Fibroblast of pulmonary artery (primary cell): ENCODE data around the gene DYNC1LI2.
A peak's percentile ranks its signal among the peaks of the same experiment; 100 is the strongest.
"Not testable (repeated sequence)": the region's sequence is repeated elsewhere in the genome, so short reads cannot be mapped to it uniquely, and the experiment has no call there.

ENCODE experiments used
- DNase-seq: peaks from one replicate; pipeline ENCODE4 v3.0.0-alpha.2; 2010; ENCODE audit warnings: low read depth
- H3K4me3 ChIP-seq: replicated peaks from 2 replicates; pipeline ENCODE4 v1.5.1; 2011; ENCODE audit warnings: low read depth, mild to moderate bottlenecking, control low read depth, low read length, moderate library complexity
- TF ChIP-seq, protein P1 (sequence below): IDR thresholded peaks from 2 replicates; pipeline ENCODE4 v1.5.1; 2011; ENCODE audit warnings: mild to moderate bottlenecking, control low read depth, low read length, inconsistent platforms; ENCODE audit errors: missing control alignments

DYNC1LI2 gene

DNA sequence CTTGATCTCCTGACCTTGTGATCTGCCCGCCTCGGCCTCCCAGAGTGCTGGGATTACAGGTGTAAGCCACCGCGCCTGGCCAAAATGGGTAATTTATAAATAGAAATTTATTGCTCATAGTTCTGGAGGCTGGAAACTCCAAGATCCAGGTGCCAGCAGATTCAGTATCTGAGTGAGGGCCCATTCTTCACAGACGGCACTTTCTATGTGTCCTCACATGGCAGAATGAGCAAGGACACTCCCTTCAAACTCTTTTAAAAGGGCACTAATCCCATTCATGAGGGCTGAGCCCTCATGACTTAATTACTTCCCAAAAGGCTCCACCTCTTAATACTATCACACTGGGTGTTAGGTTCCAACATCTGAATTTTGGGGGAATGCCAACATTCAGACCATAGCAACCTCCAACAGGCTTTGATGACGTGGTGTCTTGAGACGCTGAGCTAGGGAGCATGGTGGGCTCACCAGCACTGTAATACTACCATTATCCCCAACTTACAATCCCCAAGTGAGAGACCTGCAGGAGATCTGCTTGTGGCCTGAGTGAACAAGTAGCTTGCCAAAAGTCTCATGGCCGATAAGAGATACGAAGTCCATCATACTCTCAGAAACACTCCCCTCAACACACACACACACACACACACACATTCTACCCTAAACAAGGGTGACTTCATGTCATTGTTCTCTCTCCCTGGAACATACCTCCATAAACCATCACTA is 63.3 kb downstream of the DYNC1LI2 start:
- TF ChIP-seq, protein P1, sequence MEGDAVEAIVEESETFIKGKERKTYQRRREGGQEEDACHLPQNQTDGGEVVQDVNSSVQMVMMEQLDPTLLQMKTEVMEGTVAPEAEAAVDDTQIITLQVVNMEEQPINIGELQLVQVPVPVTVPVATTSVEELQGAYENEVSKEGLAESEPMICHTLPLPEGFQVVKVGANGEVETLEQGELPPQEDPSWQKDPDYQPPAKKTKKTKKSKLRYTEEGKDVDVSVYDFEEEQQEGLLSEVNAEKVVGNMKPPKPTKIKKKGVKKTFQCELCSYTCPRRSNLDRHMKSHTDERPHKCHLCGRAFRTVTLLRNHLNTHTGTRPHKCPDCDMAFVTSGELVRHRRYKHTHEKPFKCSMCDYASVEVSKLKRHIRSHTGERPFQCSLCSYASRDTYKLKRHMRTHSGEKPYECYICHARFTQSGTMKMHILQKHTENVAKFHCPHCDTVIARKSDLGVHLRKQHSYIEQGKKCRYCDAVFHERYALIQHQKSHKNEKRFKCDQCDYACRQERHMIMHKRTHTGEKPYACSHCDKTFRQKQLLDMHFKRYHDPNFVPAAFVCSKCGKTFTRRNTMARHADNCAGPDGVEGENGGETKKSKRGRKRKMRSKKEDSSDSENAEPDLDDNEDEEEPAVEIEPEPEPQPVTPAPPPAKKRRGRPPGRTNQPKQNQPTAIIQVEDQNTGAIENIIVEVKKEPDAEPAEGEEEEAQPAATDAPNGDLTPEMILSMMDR: no peak
- no peak for DNase-seq
- no peak overlapping the region for H3K4me3 ChIP-seq

DNA sequence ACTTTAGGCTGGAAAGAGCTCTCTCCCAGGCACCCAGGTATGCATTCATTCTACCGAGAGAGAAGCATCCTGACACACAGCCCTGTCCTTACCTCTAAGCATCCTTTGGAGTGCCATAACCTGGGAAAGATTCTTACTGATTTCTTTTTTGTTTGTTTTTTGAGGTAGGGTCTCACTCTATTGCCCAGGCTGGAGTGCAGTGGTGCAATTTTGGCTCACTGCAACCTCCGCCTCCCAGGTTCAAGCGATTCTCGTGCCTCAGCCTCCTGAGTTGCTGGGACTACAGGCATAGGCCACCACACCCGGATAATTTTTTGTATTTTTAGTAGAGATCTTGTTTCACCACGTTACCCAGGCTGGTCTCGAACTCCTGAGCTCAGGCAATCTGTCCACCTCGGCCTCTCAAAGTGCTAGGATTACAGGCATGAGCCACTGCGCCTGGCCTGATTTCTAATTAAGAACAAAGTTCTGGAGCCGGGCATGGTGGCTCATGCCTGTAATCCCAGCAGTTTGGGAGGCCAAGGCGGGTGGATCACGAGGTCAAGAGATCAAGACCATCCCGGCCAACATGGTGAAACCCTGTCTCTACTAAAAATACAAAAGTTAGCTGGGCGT is 65.8 kb downstream of the DYNC1LI2 start:
- not testable (repeated sequence) for H3K4me3 ChIP-seq, DNase-seq

DNA sequence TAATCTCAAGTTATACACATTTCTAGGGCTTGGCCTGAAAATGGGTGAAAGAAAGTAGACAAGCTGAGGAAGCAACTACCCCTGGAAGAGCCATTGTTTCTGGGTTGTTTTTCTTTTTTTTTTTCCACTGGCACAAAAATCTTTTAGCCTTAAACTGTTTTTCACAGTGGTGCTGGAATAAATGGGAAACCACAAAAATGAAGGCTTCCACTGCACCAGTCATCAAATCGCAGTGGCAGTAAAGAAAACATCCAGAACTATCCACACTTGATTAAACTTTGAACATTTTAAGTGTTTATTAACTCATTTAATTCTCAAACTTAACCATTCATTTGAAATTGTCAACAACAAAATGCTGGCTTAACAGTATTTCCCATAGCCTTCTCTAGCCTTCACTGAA is 69.1 kb downstream of the DYNC1LI2 start:
- peak; percentile 24 for DNase-seq
- TF ChIP-seq, protein P1: no peak

DNA sequence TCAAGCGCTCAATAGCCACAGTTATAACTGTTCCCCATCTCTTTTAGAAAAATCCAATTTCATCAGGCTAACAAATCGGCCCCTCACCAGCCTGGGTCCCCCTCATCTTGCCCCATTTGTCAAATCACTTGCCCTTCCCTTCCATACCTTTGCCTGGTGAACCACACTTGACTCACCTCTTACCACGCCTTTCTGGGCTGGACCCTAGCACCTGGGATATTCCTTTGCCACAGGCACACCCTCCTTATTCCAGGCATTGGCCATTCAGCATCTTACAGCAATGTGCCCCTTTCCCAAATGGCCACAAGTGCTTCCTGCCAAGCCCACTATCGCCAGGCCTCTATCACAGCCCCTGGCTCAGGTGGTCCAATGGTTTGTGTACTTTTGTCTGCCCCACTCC is 69.7 kb downstream of the DYNC1LI2 start:
- DNase-seq: no peak
- H3K4me3 ChIP-seq: no peak overlapping the region
- TF ChIP-seq, protein P1: no peak

More for the DNA sequence above, 69.1 kb downstream of the DYNC1LI2 start:
- H3K4me3 ChIP-seq: no peak overlapping the region

DNA sequence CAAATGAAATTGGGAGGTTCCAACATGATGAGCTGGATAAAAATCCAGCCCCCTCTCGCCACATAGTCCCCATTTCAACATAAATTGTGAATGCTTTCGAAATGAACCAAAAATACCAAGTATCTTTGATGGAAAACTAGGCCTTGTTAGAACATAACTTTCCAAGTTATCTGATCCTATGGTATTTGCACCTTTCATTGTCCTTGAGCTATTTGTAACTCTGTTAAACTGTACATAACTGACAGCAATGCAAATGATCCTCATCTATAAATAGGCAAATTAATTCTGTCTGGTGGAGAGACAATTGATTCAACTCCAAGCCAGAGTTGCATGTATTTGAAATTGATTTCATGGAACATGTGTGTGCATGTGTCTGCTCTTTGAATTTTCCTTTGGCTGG is 73.1 kb downstream of the DYNC1LI2 start:
- no peak overlapping the region for H3K4me3 ChIP-seq
- no peak for DNase-seq
- TF ChIP-seq, protein P1: no peak

DNA sequence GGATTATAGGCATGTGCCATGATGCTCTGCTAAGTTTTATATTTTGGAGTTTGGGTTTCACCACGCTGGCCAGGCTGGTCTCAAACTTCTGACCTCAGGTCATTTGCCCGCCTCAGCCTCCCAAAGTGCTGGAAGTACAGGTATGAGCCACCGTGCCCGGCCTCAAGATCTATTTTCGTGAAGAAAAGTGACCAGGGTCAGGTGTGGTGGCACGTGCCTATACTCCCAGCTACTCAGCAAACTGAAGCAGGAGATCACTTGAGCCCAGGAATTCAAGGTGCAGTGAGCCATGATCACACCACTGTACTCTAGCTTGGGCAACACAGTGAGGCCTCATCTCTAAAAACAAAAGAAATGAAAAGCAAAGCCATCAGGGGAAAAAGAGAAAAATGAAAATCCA is 73.6 kb downstream of the DYNC1LI2 start:
- TF ChIP-seq, protein P1: no peak
- no peak overlapping the region for H3K4me3 ChIP-seq
- no peak for DNase-seq

DNA sequence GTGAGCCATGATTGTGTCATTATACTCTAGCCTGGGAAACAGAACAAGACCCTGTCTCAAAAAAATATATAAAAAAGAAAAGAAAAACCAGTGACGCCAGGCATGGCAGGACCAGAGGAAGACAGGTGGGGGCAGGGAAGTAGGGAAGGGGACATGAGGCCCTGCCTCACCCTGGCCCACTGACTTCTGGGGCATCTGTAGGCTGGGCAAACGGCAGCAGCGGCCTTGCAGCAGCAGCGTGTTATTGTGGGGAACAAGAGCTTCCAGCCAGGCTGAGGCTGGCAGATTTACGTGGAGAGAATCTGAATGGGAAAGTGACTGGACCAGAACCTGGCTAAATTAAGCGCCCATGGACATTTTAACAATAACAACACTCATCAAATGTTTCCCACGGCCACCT is 74.2 kb downstream of the DYNC1LI2 start:
- no peak overlapping the region for H3K4me3 ChIP-seq
- TF ChIP-seq, protein P1: no peak
- DNase-seq: no peak
